ENCODE results near the gene SIPA1L2.

GRCh38 chr1:232620356-232620969 is 9.5 kb downstream of the SIPA1L2 start:
- no peak for TF ChIP-seq POLR2A (IDR thresholded peaks at IDR 0.05)
- no peak for TF ChIP-seq CTCF (IDR thresholded peaks at IDR 0.05 in 8 of 11, conservative IDR thresholded peaks at IDR 0.05 in 3 of 11)

All from spleen (tissue), 7 donors.